HCT116 (cell line): ENCODE data around the gene DBNL. TPM values are rescaled to one million over a fixed set of nuclear protein-coding genes. Genes with fewer than 3 reads are reported as not detected.

Experiments
- ATAC-seq: fragments of 200-7000 bp; cut with Tn5 transposase; 2 replicates; pipeline ENCODE4 v1.9.1; 2020; ENCODE audit warnings: mild to moderate bottlenecking, moderate library complexity
- BruUV-seq: library from RNA; stranded (reverse); fragments of 400-500 nt; replicated peaks from 2 replicates; lab custom pipeline; 2021; lab: Mats Ljungman, UMichigan
- CTCF ChIA-PET: fragments of 300-600 bp; sonication (Branson Sonifier 250); formaldehyde crosslinking; loops from one replicate; lab custom pipeline; 2021; ENCODE audit warnings: antibody characterized with exemption; lab: Charles Lee
- POLR2A ChIA-PET: fragments of 300-600, 350-600 bp; sonication (Branson Sonifier 250); formaldehyde crosslinking; loops from one replicate; lab custom pipeline; 2021; ENCODE audit warnings: antibody characterized with exemption; lab: Charles Lee
- RAD21 ChIA-PET, 2 experiments: fragments of 300-600 bp; sonication (Branson Sonifier 250); formaldehyde crosslinking; loops; one replicate each; lab custom pipeline; 2023; ENCODE audit warnings: low total read pairs in 2 of 2; ENCODE audit not compliant: uncharacterized antibody in 2 of 2, unreplicated experiment in 2 of 2, low non-redundant PET in 1 of 2; lab: Charles Lee
- DNase-seq: peaks from one replicate; pipeline ENCODE4 v3.0.0-alpha.2; 2010; ENCODE audit warnings: low read depth, low spot score
- H2AFZ ChIP-seq: fragments of 200-600 bp; shearing (Covaris generic), sonication (generic); 2 replicates; pipeline ENCODE4 v1.6.1; 2017; ENCODE audit warnings: low read depth, mixed run types, mixed read lengths, antibody characterized with exemption, low read length; ENCODE audit not compliant: poor library complexity, severe bottlenecking
- H3K27ac ChIP-seq: 2 replicates; pipeline ENCODE4 v1.5.1; 2012; ENCODE audit warnings: low read depth, low read length
- H3K27me3 ChIP-seq: fragments of 200-600 bp; sonication (generic); 2 replicates; pipeline ENCODE4 v1.6.1; 2016; ENCODE audit warnings: mixed run types, low read length, mixed read lengths; ENCODE audit not compliant: insufficient read depth
- H3K36me3 ChIP-seq, 2 experiments: fragments of 200-500 bp in 1 of 2; fragments of 200-600 bp in 1 of 2; sonication (Bioruptor generic) in 1 of 2; sonication (generic) in 1 of 2; 2 replicates each; pipeline versions ENCODE4 v1.5.1 to v1.6.1; 2014 to 2016; ENCODE audit warnings: low read length in 2 of 2, inconsistent platforms in 1 of 2, mixed read lengths in 1 of 2, mixed run types in 1 of 2; ENCODE audit not compliant: insufficient read depth in 2 of 2, control insufficient read depth in 1 of 2
- H3K4me1 ChIP-seq, 2 experiments: fragments of 200-600 bp in 1 of 2; sonication (generic) in 1 of 2; 2 replicates each; pipeline versions ENCODE4 v1.5.1 to v1.6.1; 2012 to 2017; ENCODE audit warnings: low read length in 2 of 2, inconsistent platforms in 1 of 2, mild to moderate bottlenecking in 1 of 2, mixed read lengths in 1 of 2, mixed run types in 1 of 2, moderate library complexity in 1 of 2; ENCODE audit not compliant: insufficient read depth in 2 of 2, control insufficient read depth in 1 of 2
- H3K4me2 ChIP-seq: fragments of 200-600 bp; sonication (generic); 2 replicates; pipeline ENCODE4 v1.6.1; 2017; ENCODE audit warnings: mixed run types, low read length, mixed read lengths
- H3K4me3 ChIP-seq, 2 experiments: fragments of 200-600 bp in 1 of 2; sonication (generic) in 1 of 2; replicated peaks in 1 of 2; 2 replicates each; pipeline ENCODE4 v1.5.1; 2011 to 2016; ENCODE audit warnings: low read length in 2 of 2, control low read depth in 1 of 2, low read depth in 1 of 2, mild to moderate bottlenecking in 1 of 2, mixed read lengths in 1 of 2, mixed run types in 1 of 2
- H3K79me2 ChIP-seq: fragments of 200-600 bp; sonication (generic); 2 replicates; pipeline ENCODE4 v1.6.1; 2017; ENCODE audit warnings: mild to moderate bottlenecking, mixed run types, low read length, moderate library complexity, mixed read lengths; ENCODE audit not compliant: insufficient read depth
- H3K9ac ChIP-seq: fragments of 200-600 bp; sonication (generic); 2 replicates; pipeline ENCODE4 v1.6.1; 2016; ENCODE audit warnings: low read length, mixed read lengths
- H3K9me2 ChIP-seq: fragments of 200-600 bp; sonication (generic), shearing (Covaris generic); 2 replicates; pipeline ENCODE4 v1.6.1; 2017; ENCODE audit warnings: mixed run types, mild to moderate bottlenecking, moderate library complexity; ENCODE audit not compliant: insufficient read depth
- H3K9me3 ChIP-seq, 2 experiments: fragments of 200-500 bp in 1 of 2; fragments of 200-600 bp in 1 of 2; sonication (Bioruptor generic) in 1 of 2; sonication (generic) in 1 of 2; 2 replicates each; pipeline ENCODE4 v1.6.1; 2014 to 2017; ENCODE audit warnings: low read length in 2 of 2, mixed read lengths in 2 of 2, inconsistent platforms in 1 of 2, low read depth in 1 of 2, mild to moderate bottlenecking in 1 of 2, mixed run types in 1 of 2, moderate library complexity in 1 of 2; ENCODE audit not compliant: control insufficient read depth in 1 of 2, insufficient read depth in 1 of 2
- H4K20me1 ChIP-seq: fragments of 200-600 bp; sonication (generic), shearing (Covaris generic); 2 replicates; pipeline ENCODE4 v1.6.1; 2017; ENCODE audit warnings: mixed run types, mild to moderate bottlenecking, moderate library complexity; ENCODE audit not compliant: insufficient read depth
- EGR1 ChIP-seq: IDR thresholded peaks from 2 replicates; pipeline ENCODE4 v1.6.1; 2012; ENCODE audit warnings: low read depth
- EZH2 ChIP-seq: fragments of 200-600 bp; sonication (generic); IDR thresholded peaks from 2 replicates; pipeline ENCODE4 v1.6.1; 2017; ENCODE audit warnings: antibody characterized with exemption, mixed run types
- FOSL1 ChIP-seq: IDR thresholded peaks from 2 replicates; pipeline ENCODE4 v1.6.1; 2012; ENCODE audit warnings: low read depth
- POLR2AphosphoS5 ChIP-seq: IDR thresholded peaks from 2 replicates; pipeline ENCODE4 v1.6.1; 2011; ENCODE audit warnings: mild to moderate bottlenecking, low read depth, low read length, moderate library complexity
- RAD21 ChIP-seq: IDR thresholded peaks from 2 replicates; pipeline ENCODE4 v1.6.1; 2012; ENCODE audit warnings: low read depth, mild to moderate bottlenecking
- SRF ChIP-seq: IDR thresholded peaks from 2 replicates; pipeline ENCODE4 v1.6.1; 2012; ENCODE audit warnings: low read depth
- intact Hi-C: fragments of 100-400 bp; cut with micrococcal nuclease; formaldehyde crosslinking; loops from 2 replicates; pipeline ENCODE4 v1.10.0; 2022
- total RNA-seq: library from RNA; stranded (reverse); gene quantifications from one replicate; pipeline ENCODE4 v1.2.1, GENCODE V29; 2021; ENCODE audit not compliant: unreplicated experiment
- TF ChIP-seq, protein P1 (sequence below): IDR thresholded peaks from 2 replicates; pipeline ENCODE4 v1.6.1; 2012
- TF ChIP-seq, protein P2 (sequence below): IDR thresholded peaks from 2 replicates; pipeline ENCODE4 v1.6.1; 2012; ENCODE audit warnings: low read depth
- TF ChIP-seq, protein P3 (sequence below), 3 experiments: fragments of 200-600 bp in 1 of 3; sonication (generic) in 1 of 3; IDR thresholded peaks in 2 of 3; conservative IDR thresholded peaks in 1 of 3; 2 replicates each; pipeline ENCODE4 v1.5.1; 2012 to 2017; ENCODE audit warnings: low read depth in 2 of 3, low read length in 2 of 3, antibody characterized with exemption in 1 of 3, borderline replicate concordance in 1 of 3, control low read depth in 1 of 3, mild to moderate bottlenecking in 1 of 3, mixed read lengths in 1 of 3, mixed run types in 1 of 3, moderate library complexity in 1 of 3; ENCODE audit not compliant: insufficient read depth in 1 of 3

Gene DBNL
- total RNA-seq, 1 experiment from 2014 or later = 39.4 TPM

DNA sequence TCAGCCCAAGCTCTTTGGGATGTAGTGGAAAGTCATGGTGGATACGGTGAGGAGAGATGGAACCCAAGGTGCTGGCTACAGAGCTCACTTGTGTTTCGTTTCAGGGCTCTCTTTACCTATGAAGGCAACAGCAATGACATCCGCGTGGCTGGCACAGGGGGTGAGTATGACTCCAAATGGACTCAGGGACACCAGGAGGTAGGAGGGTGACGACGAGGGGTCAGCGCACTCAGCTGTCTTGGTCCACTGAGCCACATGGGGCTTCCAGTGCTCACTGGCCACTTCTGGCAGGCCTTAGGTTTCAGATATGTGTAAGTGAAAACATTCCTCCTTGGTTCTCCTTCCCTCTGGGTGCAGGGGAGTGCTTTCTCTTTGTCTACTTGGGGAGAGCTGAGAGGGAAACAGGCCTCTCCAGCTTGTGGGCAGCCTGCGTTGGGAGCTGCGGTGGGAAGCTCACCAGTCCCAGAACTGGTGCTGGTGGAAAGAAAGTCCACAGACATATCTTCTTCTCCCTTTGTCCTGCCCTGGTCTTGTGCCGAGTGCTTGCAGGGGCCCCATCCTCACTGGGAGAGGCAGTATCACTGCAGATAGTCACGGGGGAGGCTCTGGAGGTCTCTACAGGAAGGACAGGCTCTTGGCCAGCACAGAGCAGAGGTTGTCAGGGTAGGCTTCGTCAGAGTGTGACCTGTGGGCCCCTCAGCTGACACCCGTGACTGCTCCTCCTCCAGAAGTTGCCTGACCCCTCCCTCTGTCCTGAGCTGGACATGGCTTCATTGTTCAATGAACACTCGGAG, 5.8 kb downstream of the DBNL start:
- Histone ChIP-seq H3K4me3 (no peak overlapping the region), H3K27ac (no peak overlapping the region), H3K9ac (no peak overlapping the region), H4K20me1 (no peaks in the 10 kb centered on the region), H3K4me1 (peaks cover 0 to 7% of the 10 kb centered on the region in 2 experiments; a peak in 1 of 4 replicates), H2AFZ (no peak overlapping the region), H3K4me2 (no peak overlapping the region), H3K36me3 (peaks cover 12 to 20% of the 10 kb centered on the region in 2 experiments; a peak in 3 of 4 replicates), H3K9me2 (no peaks in the 10 kb centered on the region), H3K27me3 (no peaks in the 10 kb centered on the region), H3K9me3 (no peaks in the 10 kb centered on the region), H3K79me2 (peaks cover 46% of the 10 kb centered on the region)
- BruUV-seq = no TSS peak
- no peak for TF ChIP-seq FOSL1
- TF ChIP-seq SRF = no peak
- TF ChIP-seq POLR2AphosphoS5 = no peak
- TF ChIP-seq, protein P1, sequence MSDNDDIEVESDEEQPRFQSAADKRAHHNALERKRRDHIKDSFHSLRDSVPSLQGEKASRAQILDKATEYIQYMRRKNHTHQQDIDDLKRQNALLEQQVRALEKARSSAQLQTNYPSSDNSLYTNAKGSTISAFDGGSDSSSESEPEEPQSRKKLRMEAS = no peak
- no peak for TF ChIP-seq EGR1
- no peak for TF ChIP-seq EZH2
- TF ChIP-seq, protein P2, sequence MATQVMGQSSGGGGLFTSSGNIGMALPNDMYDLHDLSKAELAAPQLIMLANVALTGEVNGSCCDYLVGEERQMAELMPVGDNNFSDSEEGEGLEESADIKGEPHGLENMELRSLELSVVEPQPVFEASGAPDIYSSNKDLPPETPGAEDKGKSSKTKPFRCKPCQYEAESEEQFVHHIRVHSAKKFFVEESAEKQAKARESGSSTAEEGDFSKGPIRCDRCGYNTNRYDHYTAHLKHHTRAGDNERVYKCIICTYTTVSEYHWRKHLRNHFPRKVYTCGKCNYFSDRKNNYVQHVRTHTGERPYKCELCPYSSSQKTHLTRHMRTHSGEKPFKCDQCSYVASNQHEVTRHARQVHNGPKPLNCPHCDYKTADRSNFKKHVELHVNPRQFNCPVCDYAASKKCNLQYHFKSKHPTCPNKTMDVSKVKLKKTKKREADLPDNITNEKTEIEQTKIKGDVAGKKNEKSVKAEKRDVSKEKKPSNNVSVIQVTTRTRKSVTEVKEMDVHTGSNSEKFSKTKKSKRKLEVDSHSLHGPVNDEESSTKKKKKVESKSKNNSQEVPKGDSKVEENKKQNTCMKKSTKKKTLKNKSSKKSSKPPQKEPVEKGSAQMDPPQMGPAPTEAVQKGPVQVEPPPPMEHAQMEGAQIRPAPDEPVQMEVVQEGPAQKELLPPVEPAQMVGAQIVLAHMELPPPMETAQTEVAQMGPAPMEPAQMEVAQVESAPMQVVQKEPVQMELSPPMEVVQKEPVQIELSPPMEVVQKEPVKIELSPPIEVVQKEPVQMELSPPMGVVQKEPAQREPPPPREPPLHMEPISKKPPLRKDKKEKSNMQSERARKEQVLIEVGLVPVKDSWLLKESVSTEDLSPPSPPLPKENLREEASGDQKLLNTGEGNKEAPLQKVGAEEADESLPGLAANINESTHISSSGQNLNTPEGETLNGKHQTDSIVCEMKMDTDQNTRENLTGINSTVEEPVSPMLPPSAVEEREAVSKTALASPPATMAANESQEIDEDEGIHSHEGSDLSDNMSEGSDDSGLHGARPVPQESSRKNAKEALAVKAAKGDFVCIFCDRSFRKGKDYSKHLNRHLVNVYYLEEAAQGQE = no peak
- TF ChIP-seq, protein P3, sequence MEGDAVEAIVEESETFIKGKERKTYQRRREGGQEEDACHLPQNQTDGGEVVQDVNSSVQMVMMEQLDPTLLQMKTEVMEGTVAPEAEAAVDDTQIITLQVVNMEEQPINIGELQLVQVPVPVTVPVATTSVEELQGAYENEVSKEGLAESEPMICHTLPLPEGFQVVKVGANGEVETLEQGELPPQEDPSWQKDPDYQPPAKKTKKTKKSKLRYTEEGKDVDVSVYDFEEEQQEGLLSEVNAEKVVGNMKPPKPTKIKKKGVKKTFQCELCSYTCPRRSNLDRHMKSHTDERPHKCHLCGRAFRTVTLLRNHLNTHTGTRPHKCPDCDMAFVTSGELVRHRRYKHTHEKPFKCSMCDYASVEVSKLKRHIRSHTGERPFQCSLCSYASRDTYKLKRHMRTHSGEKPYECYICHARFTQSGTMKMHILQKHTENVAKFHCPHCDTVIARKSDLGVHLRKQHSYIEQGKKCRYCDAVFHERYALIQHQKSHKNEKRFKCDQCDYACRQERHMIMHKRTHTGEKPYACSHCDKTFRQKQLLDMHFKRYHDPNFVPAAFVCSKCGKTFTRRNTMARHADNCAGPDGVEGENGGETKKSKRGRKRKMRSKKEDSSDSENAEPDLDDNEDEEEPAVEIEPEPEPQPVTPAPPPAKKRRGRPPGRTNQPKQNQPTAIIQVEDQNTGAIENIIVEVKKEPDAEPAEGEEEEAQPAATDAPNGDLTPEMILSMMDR (IDR thresholded peaks at IDR 0.05 in 2 of 3, conservative IDR thresholded peaks at IDR 0.05 in 1 of 3; ENCODE audit: borderline replicate concordance in 1 of 3, insufficient read depth in 1 of 3, low read depth in 2 of 3, low read length in 2 of 3) = no peak
- no peak for TF ChIP-seq RAD21
- ChIA-PET RAD21 (no interaction called here), POLR2A (interaction anchor here (1.1 kb wide), 1 partner anchor 16 kb away, joined by 3 read pairs; no protein-coding TSS in a partner anchor), CTCF (no interaction called here)
- ATAC-seq (no peak), DNase-seq (no peak)
- intact Hi-C loops = no loop called here
